Femur (tissue), 1 donor: ENCODE results near the gene CCDC144A.
"Not testable (repeated sequence)": the region's sequence is repeated elsewhere in the genome, so short reads cannot be mapped to it uniquely, and the experiment has no call there.

Experiments used
- DNase-seq: peaks from one replicate; pipeline ENCODE4 v3.0.0-alpha.2; 2017

Gene CCDC144A

DNA sequence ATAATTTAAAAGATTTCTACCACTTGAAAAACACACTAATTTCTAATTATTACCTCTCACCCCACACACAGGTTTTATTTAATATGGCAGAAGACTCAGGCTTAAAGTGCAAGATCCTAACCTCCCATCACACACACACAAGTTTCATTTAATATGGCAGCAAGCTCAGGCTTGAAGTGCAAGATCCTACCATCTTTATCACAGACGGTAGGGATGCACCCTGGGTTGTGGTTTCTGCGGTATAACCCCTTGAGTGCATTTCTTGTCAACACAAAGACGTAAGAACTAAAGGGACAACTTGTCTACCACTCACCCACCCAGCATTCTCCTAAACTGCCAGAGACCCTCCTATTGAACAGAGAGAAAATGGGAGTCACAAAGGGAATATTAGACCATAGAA lies 68.1 kb downstream of the CCDC144A start:
- not testable (repeated sequence) for DNase-seq

GRCh38 chr17:16768290-16769175 lies 78.5 kb downstream of the CCDC144A start:
- not testable (repeated sequence) for DNase-seq

DNA sequence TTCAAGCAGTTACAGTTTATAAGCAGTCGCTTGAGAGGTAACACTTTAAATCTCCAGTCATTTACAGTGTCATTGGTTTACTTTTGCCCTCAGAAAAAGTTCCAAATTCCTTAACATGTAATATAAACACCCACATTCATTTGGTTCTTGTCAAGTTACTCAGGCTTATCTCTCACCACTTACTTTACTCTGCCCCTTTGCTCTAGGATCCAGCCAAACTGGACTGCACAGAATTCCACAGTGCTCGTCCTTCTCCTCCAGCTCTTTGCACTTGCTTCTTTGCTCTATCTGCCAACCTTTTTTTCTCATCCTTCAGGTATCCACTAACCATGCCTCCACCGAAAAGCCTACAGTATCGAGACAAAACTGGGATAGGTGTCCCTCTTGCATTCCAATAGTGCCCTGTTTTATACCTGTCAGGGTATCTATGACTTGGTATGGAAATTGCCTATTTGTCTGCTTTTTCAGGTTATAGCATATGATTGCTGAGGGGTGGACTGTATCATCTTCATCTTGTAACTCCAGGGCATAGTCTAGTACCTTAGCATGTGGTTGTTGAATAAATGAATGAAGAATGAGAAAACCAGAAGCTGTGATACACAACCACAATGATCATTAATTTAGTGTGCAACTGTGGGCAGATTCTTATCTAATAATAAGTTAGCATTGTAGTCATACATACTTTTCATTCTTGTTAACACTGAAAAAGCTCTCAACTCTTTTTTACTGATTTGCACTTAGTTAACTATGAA lies 82.5 kb downstream of the CCDC144A start:
- DNase-seq = not testable (repeated sequence)

DNA sequence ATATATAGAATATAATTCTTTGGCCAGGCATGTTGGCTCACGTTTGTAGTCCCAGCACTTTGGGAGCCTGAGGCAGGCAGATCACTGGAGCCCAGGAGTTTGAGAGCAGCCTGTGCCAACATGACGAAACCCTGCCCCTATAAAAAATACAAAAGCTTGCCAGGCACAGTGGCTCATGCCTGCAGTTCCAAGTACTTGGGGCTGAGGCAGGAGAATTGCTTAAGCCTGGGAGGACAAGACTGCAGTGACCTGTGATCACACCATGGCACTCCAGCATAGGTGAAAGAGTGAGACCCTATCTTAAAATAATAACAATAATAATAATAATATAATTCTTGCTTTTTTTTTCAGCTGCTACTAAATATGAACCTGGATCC lies 83.1 kb downstream of the CCDC144A start:
- DNase-seq = not testable (repeated sequence)

- peak; percentile 9 for DNase-seq
These were observed 97.8 kb downstream of the CCDC144A start for GRCh38 chr17:16787851-16788250.

DNA sequence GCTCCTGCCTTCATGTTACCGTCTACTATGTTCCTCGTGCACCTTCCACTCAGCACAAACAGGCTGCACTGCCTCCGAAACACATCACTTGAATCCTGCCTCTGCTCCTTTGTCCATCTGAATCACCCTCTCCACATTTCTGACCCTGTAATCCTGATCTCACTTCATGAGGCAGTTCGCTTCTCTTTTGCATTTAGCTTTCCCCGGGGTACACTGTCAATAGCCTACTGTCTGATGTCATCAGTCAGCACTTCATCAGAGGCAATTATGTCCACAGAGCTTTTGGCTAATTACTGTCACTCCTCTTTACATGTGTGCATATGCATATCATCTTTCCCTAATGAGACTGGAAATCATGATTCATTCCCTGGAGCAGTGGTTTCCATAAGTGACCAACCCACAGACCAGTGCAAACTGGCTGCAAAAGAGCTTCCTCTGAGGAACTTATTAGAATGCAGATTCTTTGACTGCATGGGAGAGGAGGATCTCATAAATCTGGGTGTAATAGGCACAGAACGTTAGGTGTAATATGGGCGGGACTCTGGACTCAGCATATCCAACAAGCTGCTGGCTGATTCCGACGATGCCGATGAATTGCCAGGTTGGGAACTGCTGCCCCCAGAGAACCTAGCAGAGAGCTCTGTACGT lies 99.0 kb downstream of the CCDC144A start:
- DNase-seq = not testable (repeated sequence)

GRCh38 chr17:16789622-16790021 lies 99.6 kb downstream of the CCDC144A start:
- not testable (repeated sequence) for DNase-seq

DNA sequence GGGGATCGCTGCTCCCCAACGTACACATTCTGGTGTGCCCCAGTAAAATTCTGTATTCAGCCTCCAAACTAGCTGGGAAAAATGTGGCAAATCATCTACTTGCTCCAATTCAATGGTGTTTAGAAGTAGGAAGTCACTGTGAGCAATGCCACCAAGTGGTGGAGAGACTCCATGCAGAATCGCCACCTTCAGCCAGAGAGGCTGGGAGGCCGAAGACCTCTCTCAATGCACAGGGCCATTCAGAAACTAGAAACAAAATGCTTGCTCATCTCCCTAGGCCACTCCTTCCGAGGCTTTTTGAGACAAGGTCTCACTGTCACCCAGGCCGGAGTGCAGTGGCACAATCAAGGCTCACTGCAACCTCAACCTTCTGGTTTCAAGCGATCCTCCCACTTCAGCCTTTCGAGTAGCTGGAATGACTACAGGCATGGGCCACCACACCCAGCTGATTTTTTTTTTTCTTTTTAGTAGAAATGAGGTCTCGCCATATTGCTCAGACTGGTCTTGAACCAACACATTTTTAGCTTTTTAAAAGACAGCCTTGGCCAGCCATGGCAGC lies 100.4 kb downstream of the CCDC144A start:
- DNase-seq = not testable (repeated sequence)

- not testable (repeated sequence) for DNase-seq
These were observed 104.2 kb downstream of the CCDC144A start for GRCh38 chr17:16794215-16794614.

- DNase-seq = not testable (repeated sequence)
These were observed 105.9 kb downstream of the CCDC144A start for GRCh38 chr17:16795894-16796293.

DNA sequence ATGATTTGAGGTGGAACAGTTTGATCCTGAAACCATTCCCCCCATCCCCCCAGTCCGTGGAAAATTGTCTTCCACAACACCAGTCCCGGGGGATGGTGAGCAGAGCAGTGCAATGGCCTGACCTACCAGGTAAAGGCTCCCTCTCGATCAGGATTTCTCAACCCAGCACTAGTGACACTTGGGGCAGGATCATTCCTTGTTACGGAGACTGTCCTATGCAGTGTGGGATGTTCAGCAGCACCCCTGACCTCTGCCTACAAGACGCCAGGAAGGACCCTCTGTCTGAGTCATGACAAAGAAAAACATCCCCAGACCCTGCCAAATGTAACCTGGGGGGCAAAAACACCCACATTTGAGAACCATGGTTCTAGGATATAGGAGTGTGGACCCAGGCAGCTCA lies 114.8 kb downstream of the CCDC144A start:
- DNase-seq = not testable (repeated sequence)

DNA sequence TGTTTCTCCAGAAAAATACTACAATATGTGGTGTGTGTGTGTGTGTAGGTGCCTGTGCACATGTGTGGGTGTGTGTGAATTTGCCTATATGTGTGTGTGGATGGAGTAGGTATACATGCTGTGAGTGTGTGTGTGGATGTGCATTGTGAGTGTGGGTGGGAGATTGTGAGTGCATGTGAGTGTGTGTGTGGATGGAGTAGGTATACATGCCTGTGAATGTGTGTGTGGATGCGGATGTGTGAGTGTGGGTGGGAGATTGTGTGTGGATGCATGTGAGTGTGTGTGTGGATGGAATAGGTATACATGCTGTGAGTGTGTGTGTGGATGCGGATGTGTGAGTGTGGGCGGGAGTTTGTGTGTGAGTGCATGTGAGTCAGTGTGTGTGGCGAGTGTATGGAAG lies 116.6 kb downstream of the CCDC144A start:
- not testable (repeated sequence) for DNase-seq

DNA sequence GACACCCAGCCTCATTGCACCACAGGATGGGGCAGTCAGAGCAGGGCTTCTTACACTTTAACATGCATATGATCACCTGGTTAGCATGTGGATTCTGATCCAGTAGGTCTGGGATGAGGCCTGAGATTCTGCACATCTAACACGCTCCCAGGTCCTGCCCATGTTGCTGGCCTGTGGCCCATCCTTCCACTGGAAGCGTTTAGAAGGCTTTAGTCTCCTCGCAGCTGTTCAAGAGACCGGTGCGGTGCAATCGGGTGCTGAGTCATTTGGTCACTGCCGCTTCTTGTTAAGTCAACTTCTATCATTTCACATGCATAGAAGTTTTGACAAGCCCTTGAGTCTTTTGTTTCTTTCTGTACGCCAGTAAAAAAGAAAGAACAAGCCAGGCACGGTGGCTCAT lies 117.6 kb downstream of the CCDC144A start:
- not testable (repeated sequence) for DNase-seq

DNA sequence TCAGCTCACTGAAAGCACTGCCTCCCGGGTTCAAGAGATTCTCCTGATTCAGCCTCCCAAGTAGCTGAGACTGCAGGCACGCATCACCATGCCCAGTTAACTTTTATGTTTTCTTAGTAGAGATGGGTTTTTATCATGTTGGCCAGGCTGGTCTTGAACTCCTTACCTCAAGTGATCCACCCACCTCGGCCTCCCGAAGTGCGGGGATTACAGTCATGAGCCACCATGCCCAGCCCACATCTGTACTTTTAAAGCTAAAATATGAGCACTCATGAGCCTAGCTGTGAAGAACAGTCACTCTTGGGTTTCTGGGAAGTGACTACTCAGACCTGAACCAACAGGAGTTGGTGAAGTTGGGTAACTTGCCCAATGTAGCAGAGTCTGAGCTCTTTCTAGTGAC lies 120.2 kb downstream of the CCDC144A start:
- peak; percentile 4 for DNase-seq

GRCh38 chr17:16812126-16812525 lies 122.1 kb downstream of the CCDC144A start:
- DNase-seq = peak; percentile 53

DNA sequence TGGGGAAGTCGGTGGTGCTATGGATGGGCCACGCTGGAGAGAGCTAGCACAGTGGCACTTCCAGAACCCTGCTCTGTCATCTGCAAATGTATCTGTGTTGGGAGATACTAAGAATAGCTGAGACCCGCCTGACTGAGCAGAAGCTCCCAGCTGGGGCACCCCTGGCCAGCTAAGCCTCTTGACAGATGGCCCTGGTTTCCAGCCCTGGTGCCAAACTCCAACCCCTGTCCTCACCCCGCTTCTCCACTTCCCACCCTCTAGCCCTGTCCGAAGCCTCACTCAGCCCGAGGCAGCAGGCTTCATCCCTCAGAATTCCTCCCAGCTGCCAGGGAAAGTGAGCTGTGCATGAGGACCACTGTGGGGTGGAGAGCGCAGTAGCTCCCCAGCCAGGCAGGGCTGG lies 124.4 kb downstream of the CCDC144A start:
- DNase-seq = peak; percentile 44

- peak; percentile 15 for DNase-seq
These were observed 127.2 kb downstream of the CCDC144A start for GRCh38 chr17:16817201-16817600.

GRCh38 chr17:16817940-16818339 lies 127.9 kb downstream of the CCDC144A start:
- DNase-seq = not testable (repeated sequence)

DNA sequence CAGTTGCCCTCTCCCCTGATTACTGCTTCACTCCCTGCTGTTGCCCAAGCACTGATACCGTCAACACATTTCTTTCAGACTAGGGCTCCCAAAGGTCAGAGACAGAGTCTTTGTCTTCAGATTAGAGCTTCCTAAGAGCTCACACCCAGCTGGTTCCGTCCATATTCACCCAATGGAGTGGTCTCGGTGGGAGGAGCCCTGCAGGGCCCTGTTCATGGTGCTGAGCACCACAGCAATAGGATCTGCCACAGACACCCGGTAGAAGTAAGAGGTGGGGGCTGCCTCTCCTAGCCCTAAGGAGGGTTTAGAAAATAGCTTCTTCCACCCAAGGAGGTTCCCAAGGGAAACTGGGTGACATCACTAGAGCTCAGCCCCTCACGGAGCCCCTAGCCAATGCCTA lies 128.3 kb downstream of the CCDC144A start:
- peak; percentile 12 for DNase-seq

DNA sequence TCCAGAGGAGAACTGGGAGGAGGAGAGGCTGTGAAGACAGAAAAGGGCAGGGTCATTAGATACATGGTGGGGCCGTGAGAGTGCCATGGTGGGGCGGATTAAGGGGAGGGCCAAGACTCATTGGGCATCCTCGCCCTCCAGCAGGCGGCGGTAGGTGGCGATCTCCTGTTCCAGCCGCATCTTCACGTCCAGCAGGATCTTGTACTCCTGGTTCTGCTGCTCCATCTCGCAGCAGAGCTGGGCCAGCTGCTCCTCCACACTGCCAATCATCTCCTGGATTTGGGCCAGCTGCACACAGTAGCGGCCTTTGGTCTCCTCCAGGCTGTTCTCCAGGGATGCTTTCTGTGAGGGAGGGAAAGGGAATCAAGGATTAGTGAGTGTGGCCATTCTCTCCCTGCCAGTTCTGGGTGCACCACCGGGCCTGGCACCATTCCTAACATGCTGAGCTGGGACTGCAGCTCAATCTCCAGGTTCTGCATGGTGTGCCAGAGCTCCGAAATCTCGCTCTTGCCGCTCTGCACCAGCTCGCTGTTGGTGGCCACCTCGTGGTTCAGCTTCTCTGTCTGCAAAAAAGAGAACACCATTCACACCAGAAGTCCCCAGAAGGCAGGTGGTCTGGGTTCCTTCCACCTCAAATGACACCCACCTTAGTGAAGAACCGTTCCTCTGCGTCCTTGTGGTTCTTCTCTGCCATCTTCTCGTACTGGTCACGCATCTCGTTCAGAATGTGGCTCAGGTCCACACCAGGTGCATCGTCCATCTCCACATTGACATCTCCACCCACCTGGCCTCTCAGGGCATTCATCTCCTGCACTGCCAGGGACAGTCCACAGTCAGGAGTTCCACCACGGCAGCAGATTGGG lies 129.0 kb downstream of the CCDC144A start:
- peak; percentile 19 for DNase-seq

GRCh38 chr17:16820161-16820877 lies 130.3 kb downstream of the CCDC144A start:
- peak; percentile 70 for DNase-seq
